HG03039 (cell line): ENCODE measurements around the gene TMEM69.
"Not testable (repeated sequence)": the region's sequence is repeated elsewhere in the genome, so short reads cannot be mapped to it uniquely, and the experiment has no call there.

ENCODE experiments used
- ATAC-seq: cut with Tn5 transposase; IDR thresholded peaks from one replicate; pipeline ENCODE4 v1.9.1; 2021; ENCODE audit warnings: mild to moderate bottlenecking, moderate library complexity; ENCODE audit not compliant: unreplicated experiment

TMEM69 gene

GRCh38 chr1:45730075-45730779 is 42.2 kb downstream of the TMEM69 start:
- ATAC-seq: no peak

GRCh38 chr1:45730780-45731319 is 42.9 kb downstream of the TMEM69 start:
- ATAC-seq: no peak

DNA sequence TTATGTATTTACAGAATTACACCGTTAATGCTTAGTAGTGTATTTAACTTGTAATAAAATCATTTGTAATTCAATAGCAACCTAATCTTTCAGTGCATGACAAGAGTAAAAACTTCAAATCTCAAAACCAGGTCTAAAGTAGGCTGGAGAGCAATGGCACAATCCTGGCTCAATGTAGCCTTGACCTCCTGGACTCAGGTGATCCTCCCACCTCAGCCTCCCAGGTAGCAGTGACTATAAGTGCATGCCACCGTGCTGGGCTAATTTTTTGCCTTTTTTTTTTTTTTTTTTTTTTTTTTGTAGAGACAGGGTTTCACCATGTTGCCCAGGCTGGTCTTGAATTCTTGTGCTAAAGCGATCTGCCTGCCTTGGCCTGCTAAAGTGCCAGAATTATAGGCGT is 51.2 kb downstream of the TMEM69 start:
- ATAC-seq: no peak

GRCh38 chr1:45739641-45740156 is 51.7 kb downstream of the TMEM69 start:
- ATAC-seq: not testable (repeated sequence)
